Activated CD4-positive, alpha-beta T cell treated with anti-CD3 and anti-CD28 coated beads, Interleukin-2, amount 50 U/mL, for 48 hours (primary cell): ENCODE data around the gene OR56A1.

Source experiments
- DNase-seq, 2 experiments: peaks; one replicate each; pipeline ENCODE4 v3.0.0-alpha.2; 2020

OR56A1 gene

DNA sequence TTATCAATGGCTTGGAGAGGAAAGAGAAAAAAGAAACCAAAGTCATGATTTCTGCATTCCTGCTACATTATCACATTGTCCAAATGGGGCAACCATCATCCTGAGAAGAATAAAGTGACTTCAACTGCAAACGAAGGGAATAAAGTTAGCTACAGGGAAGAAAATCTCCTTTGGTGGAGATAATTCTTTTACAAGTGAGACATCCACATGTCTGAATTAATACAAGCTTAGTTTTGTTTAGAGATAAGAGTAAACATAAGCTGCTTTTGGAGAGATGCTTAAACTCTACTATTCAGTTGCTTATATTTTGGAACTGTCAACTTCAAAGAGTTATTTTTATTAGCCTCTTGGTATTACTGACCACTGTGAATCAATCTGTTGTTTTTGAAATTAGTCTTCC is 43.7 kb downstream of the OR56A1 start, which contains the start of gene OR52L1:
Gene OR52L1, minus strand, starts transcription at position 101 of the 400 bp plus-strand sequence. Its CDS starts 55 bp downstream, at position 46.
- no peak for DNase-seq

DNA sequence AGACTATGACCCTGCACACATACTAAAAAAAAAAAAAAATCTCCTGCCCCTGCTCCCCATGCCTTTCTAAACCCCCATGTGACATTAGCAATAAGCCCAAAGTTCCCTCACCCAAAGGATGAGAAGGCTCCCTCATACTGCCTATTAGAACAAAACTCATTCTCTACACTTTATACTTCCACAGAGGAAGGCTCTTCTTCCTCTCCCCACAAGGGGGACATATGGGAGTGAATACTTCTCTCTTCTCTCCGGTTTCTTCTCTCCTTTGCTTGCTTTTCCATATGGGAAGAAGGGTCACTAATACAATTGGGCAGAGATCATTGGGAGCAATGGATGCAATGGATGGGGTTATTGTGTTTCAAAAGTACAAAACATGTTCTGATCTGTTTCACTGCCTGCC is 47.1 kb downstream of the OR56A1 start:
- no peak for DNase-seq

DNA sequence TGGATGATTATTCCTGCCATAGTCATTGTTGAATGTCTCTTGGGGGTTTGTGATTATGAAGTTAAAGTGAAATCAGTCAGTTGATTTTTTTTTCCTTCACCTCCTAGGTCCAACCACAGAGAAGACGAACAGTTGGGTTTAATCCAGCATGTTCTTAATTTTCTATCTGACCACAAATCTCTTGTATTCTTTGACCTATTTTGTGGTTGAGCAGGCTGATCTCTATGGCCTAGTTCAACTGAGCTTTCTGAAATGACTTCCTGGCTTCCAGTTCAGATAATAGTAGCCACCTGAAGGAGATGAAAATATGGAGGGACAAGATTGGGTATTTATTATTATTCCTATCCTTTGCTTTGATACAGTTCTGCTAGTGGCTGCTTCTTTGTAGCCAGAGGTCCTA is 57.0 kb downstream of the OR56A1 start:
- DNase-seq, result no peak
